GM23338 (cell line): ENCODE results near the gene TANGO6. TPM values are rescaled to one million over a fixed set of nuclear protein-coding genes. Genes with fewer than 3 reads are reported as not detected.

ENCODE experiments used
- ATAC-seq: fragments of 200-7000 bp; cut with Tn5 transposase; 3 replicates; pipeline ENCODE4 v1.9.1; 2020
- DNase-seq: peaks from one replicate; pipeline ENCODE4 v3.0.0-alpha.2; 2015; ENCODE audit warnings: low spot score
- H2AFZ ChIP-seq: fragments of 200-600 bp; sonication (generic); 2 replicates; pipeline ENCODE4 v1.8.0; 2016; ENCODE audit warnings: antibody characterized with exemption, mild to moderate bottlenecking, moderate library complexity
- H3F3A ChIP-seq: fragments of 200-600 bp; sonication (generic); replicated peaks from 2 replicates; pipeline ENCODE4 v1.8.0; 2017; ENCODE audit warnings: antibody characterized with exemption, mixed run types, low read depth
- H3K27ac ChIP-seq: fragments of 200-600 bp; sonication (generic); 2 replicates; pipeline ENCODE4 v1.6.1; 2016; ENCODE audit warnings: low read depth
- H3K27me3 ChIP-seq: fragments of 200-600 bp; sonication (generic); 2 replicates; pipeline ENCODE4 v1.8.0; 2016; ENCODE audit warnings: mild to moderate bottlenecking, mixed run types, moderate library complexity; ENCODE audit not compliant: insufficient read depth
- H3K36me3 ChIP-seq: fragments of 200-600 bp; sonication (generic); 2 replicates; pipeline ENCODE4 v1.8.0; 2016; ENCODE audit warnings: mild to moderate bottlenecking; ENCODE audit not compliant: insufficient read depth
- H3K4me1 ChIP-seq: fragments of 200-600 bp; sonication (generic); 2 replicates; pipeline ENCODE4 v1.8.0; 2016; ENCODE audit warnings: mild to moderate bottlenecking, moderate library complexity; ENCODE audit not compliant: insufficient read depth
- H3K4me2 ChIP-seq: fragments of 200-600 bp; sonication (generic); 2 replicates; pipeline ENCODE4 v1.7.1; 2017; ENCODE audit warnings: mixed run types
- H3K4me3 ChIP-seq: fragments of 200-600 bp; sonication (generic); 2 replicates; pipeline ENCODE4 v1.6.1; 2016; ENCODE audit warnings: mixed run types
- H3K79me2 ChIP-seq: fragments of 200-600 bp; sonication (generic); replicated peaks from 2 replicates; pipeline ENCODE4 v1.8.0; 2017; ENCODE audit warnings: mild to moderate bottlenecking; ENCODE audit not compliant: insufficient read depth
- H3K9me2 ChIP-seq: fragments of 200-600 bp; sonication (generic); 2 replicates; pipeline ENCODE4 v1.8.0; 2017; ENCODE audit not compliant: insufficient read depth
- H4K20me1 ChIP-seq: fragments of 200-600 bp; sonication (generic); replicated peaks from 2 replicates; pipeline ENCODE4 v1.8.0; 2017; ENCODE audit warnings: mild to moderate bottlenecking; ENCODE audit not compliant: insufficient read depth
- H3K27ac Mint-ChIP-seq: 2 replicates; pipeline ENCODE4 v1.8.0; 2020; ENCODE audit warnings: inconsistent platforms, mild to moderate bottlenecking, moderate library complexity, mixed read lengths
- H3K27me3 Mint-ChIP-seq: 3 replicates; pipeline ENCODE4 v1.8.0; 2022; ENCODE audit warnings: low read depth, mild to moderate bottlenecking, moderate library complexity, mixed read lengths, inconsistent platforms; ENCODE audit not compliant: insufficient read depth, poor library complexity
- H3K36me3 Mint-ChIP-seq: 3 replicates; pipeline ENCODE4 v1.8.0; 2021; ENCODE audit warnings: low read depth, mild to moderate bottlenecking, inconsistent platforms, moderate library complexity, mixed read lengths
- H3K4me1 Mint-ChIP-seq: 3 replicates; pipeline ENCODE4 v1.8.0; 2020; ENCODE audit warnings: mild to moderate bottlenecking, inconsistent platforms, mixed read lengths
- H3K4me3 Mint-ChIP-seq: 3 replicates; pipeline ENCODE4 v1.8.0; 2021; ENCODE audit warnings: moderate library complexity, mild to moderate bottlenecking, inconsistent platforms, mixed read lengths
- H3K9me3 Mint-ChIP-seq: 3 replicates; pipeline ENCODE4 v1.8.0; 2020; ENCODE audit warnings: moderate library complexity, mild to moderate bottlenecking, inconsistent platforms, mixed read lengths
- REST ChIP-seq: IDR thresholded peaks from one replicate; pipeline ENCODE4 v1.6.1; 2018; ENCODE audit warnings: antibody characterized with exemption; ENCODE audit not compliant: unreplicated experiment
- ZNF114 ChIP-seq: fragments of 250-450 bp; sonication (Bioruptor Pico); IDR thresholded peaks from 2 replicates; pipeline ENCODE4 v1.5.0; 2020; ENCODE audit warnings: mild to moderate bottlenecking, moderate library complexity
- ZNF462 ChIP-seq: fragments of 250-450 bp; sonication (Bioruptor Pico); IDR thresholded peaks from 2 replicates; pipeline ENCODE4 v1.5.0; 2020; ENCODE audit warnings: mild to moderate bottlenecking, moderate library complexity
- polyA plus RNA-seq: library from polyadenylated mRNA; unstranded; fragments of >200 nt; fragmentation: Nextera tagmentation; extraction: Ambion mirVana; gene quantifications from 2 replicates; pipeline ENCODE4 v1.2.1, GENCODE V29; 2016
- total RNA-seq: library from RNA; depleted of rRNA; stranded (reverse); fragments of >200 nt; shearing (Covaris generic); gene quantifications from 2 replicates; pipeline ENCODE4 v1.2.3, GENCODE V29; 2014

Gene TANGO6
- total and polyA plus RNA-seq, 2 experiments from 2014 or later = 7.2 to 23.2 TPM

- peaks cover 9% of the 10 kb centered on the region; the same call in 2 of the 3 replicates for H3K4me1 Mint-ChIP-seq
- TF ChIP-seq ZNF114 (CRISPR knock-in tag) (no peak), ZNF462 (no peak), REST (no peak)
- no peak for DNase-seq
- Histone ChIP-seq H3K36me3 (peaks cover 14% of the 10 kb centered on the region; the same call in 1 of the 2 replicates), H3K9me2 (no peaks in the 10 kb centered on the region), H3K27me3 (no peaks in the 10 kb centered on the region), H2AFZ (no peak overlapping the region), H3K79me2 (no peaks in the 10 kb centered on the region), H3K27ac (no peak overlapping the region), H3K4me2 (no peak overlapping the region), H3K4me1 (no peaks in the 10 kb centered on the region), H3K4me3 (no peak overlapping the region), H3F3A (no peaks in the 10 kb centered on the region), H4K20me1 (no peaks in the 10 kb centered on the region)
- no peaks in the 10 kb centered on the region for H3K9me3 Mint-ChIP-seq
- no peak overlapping the region for H3K4me3 Mint-ChIP-seq
- ATAC-seq = no peak
- H3K27me3 Mint-ChIP-seq = peaks cover 3% of the 10 kb centered on the region
- peaks cover 4% of the 10 kb centered on the region; the same call in 2 of the 3 replicates for H3K36me3 Mint-ChIP-seq
- no peak overlapping the region for H3K27ac Mint-ChIP-seq
These were observed 41.1 kb downstream of the TANGO6 start for GRCh38 chr16:68884401-68884800.
